ENCODE measurements around the gene NSL1. TPM values are rescaled to one million over a fixed set of nuclear protein-coding genes. Genes with fewer than 3 reads are reported as not detected.

Gene NSL1
- polyA plus RNA-seq, 3 donors: 16.8 to 80.3 (median 62.3) TPM

DNA sequence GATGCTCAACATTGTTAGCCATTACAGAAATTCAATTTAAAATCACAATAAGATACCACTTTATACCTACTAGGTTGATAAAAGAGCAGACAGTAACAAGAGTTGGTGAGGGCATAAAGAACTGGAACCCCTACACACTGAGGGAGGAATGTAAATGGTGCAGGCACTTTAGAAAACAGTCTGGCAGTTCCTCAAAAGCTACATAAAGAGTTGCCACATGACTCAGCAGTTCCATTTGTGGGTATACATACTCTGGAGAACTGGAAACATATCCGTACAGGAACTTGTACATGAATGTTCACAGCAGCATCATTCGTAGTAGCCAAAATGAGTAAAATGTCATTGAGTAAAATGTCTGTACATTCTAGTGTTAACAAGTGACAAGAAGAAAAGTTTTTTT, 17.0 kb downstream of the NSL1 start:
- Mint-ChIP-seq H3K27me3 (ENCODE audit: low read depth in 3 of 3) (no peaks in the 10 kb centered on the region), H3K4me3 (no peak overlapping the region), H3K9me3 (peaks cover 7 to 15% (median 13%) of the 10 kb centered on the region in 7 donors), H3K4me1 (peaks cover 38% of the 10 kb centered on the region), H3K36me3 (peaks cover 18 to 30% of the 10 kb centered on the region in 2 donors), H3K27ac (peak overlapping the region in 5 of 7 donors; percentile 60 to 85 (median 78))
- Histone ChIP-seq H2AFZ (ENCODE audit: insufficient read depth, low read depth, low read length, poor library complexity, severe bottlenecking) (no peak overlapping the region), H3K36me3 (replicated peaks in 1 of 2; ENCODE audit: control insufficient read depth in 1 of 2, insufficient read depth in 2 of 2, low read length in 2 of 2) (peaks cover 2 to 18% of the 10 kb centered on the region in 2 donors), H3K79me2 (ENCODE audit: insufficient read depth, low read length) (peaks cover 38% of the 10 kb centered on the region), H3K9ac (ENCODE audit: insufficient read depth, low read length, poor library complexity, severe bottlenecking) (no peak overlapping the region), H4K20me1 (ENCODE audit: insufficient read depth, low read length) (no peaks in the 10 kb centered on the region), H3K4me3 (replicated peaks in 1 of 3; ENCODE audit: low read depth in 2 of 3, low read length in 3 of 3) (no peak overlapping the region), H3K27me3 (ENCODE audit: control insufficient read depth in 2 of 2, insufficient read depth in 2 of 2, low read length in 2 of 2) (no peaks in the 10 kb centered on the region), H3K4me2 (replicated peaks; ENCODE audit: extremely low read depth, low read length, poor library complexity, severe bottlenecking) (peak overlapping the region; percentile 43), H3K4me1 (ENCODE audit: control insufficient read depth in 1 of 2, insufficient read depth in 2 of 2, low read length in 2 of 2) (peaks cover 17 to 31% of the 10 kb centered on the region in 2 donors), H3K9me3 (replicated peaks in 1 of 2; ENCODE audit: control insufficient read depth in 1 of 2, insufficient read depth in 1 of 2, low read length in 2 of 2) (peaks cover 0 to 12% of the 10 kb centered on the region in 2 donors), H3K27ac (ENCODE audit: low read depth in 1 of 2, low read length in 2 of 2) (peak overlapping the region in 1 of 2 donors; percentile 30)
- WGBS (ENCODE audit: insufficient coverage): no CpG with 5 or more reads among the region's 2 CpGs
- peak in 2 of 3 donors; percentile 73 to 80 for DNase-seq
- TF ChIP-seq, protein P1, sequence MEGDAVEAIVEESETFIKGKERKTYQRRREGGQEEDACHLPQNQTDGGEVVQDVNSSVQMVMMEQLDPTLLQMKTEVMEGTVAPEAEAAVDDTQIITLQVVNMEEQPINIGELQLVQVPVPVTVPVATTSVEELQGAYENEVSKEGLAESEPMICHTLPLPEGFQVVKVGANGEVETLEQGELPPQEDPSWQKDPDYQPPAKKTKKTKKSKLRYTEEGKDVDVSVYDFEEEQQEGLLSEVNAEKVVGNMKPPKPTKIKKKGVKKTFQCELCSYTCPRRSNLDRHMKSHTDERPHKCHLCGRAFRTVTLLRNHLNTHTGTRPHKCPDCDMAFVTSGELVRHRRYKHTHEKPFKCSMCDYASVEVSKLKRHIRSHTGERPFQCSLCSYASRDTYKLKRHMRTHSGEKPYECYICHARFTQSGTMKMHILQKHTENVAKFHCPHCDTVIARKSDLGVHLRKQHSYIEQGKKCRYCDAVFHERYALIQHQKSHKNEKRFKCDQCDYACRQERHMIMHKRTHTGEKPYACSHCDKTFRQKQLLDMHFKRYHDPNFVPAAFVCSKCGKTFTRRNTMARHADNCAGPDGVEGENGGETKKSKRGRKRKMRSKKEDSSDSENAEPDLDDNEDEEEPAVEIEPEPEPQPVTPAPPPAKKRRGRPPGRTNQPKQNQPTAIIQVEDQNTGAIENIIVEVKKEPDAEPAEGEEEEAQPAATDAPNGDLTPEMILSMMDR (IDR thresholded peaks at IDR 0.05): no peak
- intact Hi-C loops (cut with micrococcal nuclease): no loop called here

DNA sequence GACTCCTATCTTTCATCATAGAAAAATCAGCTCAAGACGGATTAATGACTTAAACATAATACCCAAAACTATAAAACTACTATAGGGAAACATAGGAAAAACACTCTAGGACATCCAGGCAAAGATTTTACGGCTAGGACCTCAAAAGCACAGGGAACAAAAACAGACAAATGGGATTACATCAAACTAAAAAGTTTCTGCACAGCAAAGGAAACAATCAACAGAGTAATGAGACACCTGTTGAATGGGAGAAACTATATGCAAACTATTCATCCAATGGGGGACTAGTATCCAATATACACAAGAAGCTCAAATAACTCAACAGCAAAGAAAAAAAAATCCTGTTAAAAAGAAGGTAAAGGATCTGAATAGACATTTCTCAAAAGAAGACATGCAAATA, 18.6 kb downstream of the NSL1 start:
- no peak overlapping the region for H3K27ac Mint-ChIP-seq

More for the DNA sequence above, 18.6 kb downstream of the NSL1 start:
- H3K9me3 ChIP-seq (replicated peaks in 1 of 2; ENCODE audit: control insufficient read depth in 1 of 2, insufficient read depth in 1 of 2, low read length in 2 of 2): peaks cover 3 to 22% of the 10 kb centered on the region in 2 donors
- no peak for DNase-seq
- H3K4me3 Mint-ChIP-seq: no peak overlapping the region
- WGBS (ENCODE audit: insufficient coverage): 100% methylated on average over 1 of the region's 2 CpGs
- H3K4me1 Mint-ChIP-seq: peaks cover 38% of the 10 kb centered on the region
- H3K27me3 ChIP-seq (ENCODE audit: control insufficient read depth in 2 of 2, insufficient read depth in 2 of 2, low read length in 2 of 2): no peaks in the 10 kb centered on the region
- H3K27ac ChIP-seq (ENCODE audit: low read depth in 1 of 2, low read length in 2 of 2): no peak overlapping the region
- intact Hi-C loops (cut with micrococcal nuclease): no loop called here
- H2AFZ ChIP-seq (ENCODE audit: insufficient read depth, low read depth, low read length, poor library complexity, severe bottlenecking): no peak overlapping the region
- H3K4me3 ChIP-seq (replicated peaks in 1 of 3; ENCODE audit: low read depth in 2 of 3, low read length in 3 of 3): no peak overlapping the region
- no peak overlapping the region for H3K9ac ChIP-seq (ENCODE audit: insufficient read depth, low read length, poor library complexity, severe bottlenecking)
- H3K4me2 ChIP-seq (replicated peaks; ENCODE audit: extremely low read depth, low read length, poor library complexity, severe bottlenecking): no peak overlapping the region
- peaks cover 26 to 39% of the 10 kb centered on the region in 2 donors for H3K36me3 Mint-ChIP-seq
- peaks cover 9 to 28% (median 26%) of the 10 kb centered on the region in 7 donors for H3K9me3 Mint-ChIP-seq
- H3K4me1 ChIP-seq (ENCODE audit: control insufficient read depth in 1 of 2, insufficient read depth in 2 of 2, low read length in 2 of 2): peaks cover 17 to 31% of the 10 kb centered on the region in 2 donors
- peaks cover 53% of the 10 kb centered on the region for H3K79me2 ChIP-seq (ENCODE audit: insufficient read depth, low read length)
- peaks cover 2 to 34% of the 10 kb centered on the region in 2 donors for H3K36me3 ChIP-seq (replicated peaks in 1 of 2; ENCODE audit: control insufficient read depth in 1 of 2, insufficient read depth in 2 of 2, low read length in 2 of 2)
- H3K27me3 Mint-ChIP-seq (ENCODE audit: low read depth in 3 of 3): no peaks in the 10 kb centered on the region
- TF ChIP-seq, protein P1 (IDR thresholded peaks at IDR 0.05): no peak
- H4K20me1 ChIP-seq (ENCODE audit: insufficient read depth, low read length): no peaks in the 10 kb centered on the region
